Suppressor macrophage (primary cell): ENCODE data around the gene FIBCD1.

Experiments
- DNase-seq, 4 experiments: peaks; one replicate each; pipeline ENCODE4 v3.0.0-alpha.2; 2020 to 2022

Gene FIBCD1

GRCh38 chr9:130893341-130894101, 45.5 kb downstream of the FIBCD1 start:
- DNase-seq, result peak; percentile 86 to 95 (median 92)

- peak in 3 of 4 experiments; percentile 11 to 13 (median 12) for DNase-seq
Measured at GRCh38 chr9:130892477-130893304, 46.4 kb downstream of the FIBCD1 start.

- no peak for DNase-seq
Measured at GRCh38 chr9:130891688-130892476, 47.2 kb downstream of the FIBCD1 start.

- no peak for DNase-seq
Measured at GRCh38 chr9:130890870-130891687, 48.0 kb downstream of the FIBCD1 start.

GRCh38 chr9:130890124-130890523, 48.9 kb downstream of the FIBCD1 start:
- DNase-seq, result no peak

GRCh38 chr9:130888146-130888885, 50.7 kb downstream of the FIBCD1 start:
- DNase-seq, result no peak

GRCh38 chr9:130887494-130888144, 51.4 kb downstream of the FIBCD1 start:
- no peak for DNase-seq

- DNase-seq, result no peak
Measured at GRCh38 chr9:130886981-130887380, 52.1 kb downstream of the FIBCD1 start.

- DNase-seq, result no peak
Measured at GRCh38 chr9:130885484-130886375, 53.3 kb downstream of the FIBCD1 start.

GRCh38 chr9:130884542-130885483, 54.2 kb downstream of the FIBCD1 start:
- no peak for DNase-seq

- no peak for DNase-seq
Measured at GRCh38 chr9:130884111-130884531, 54.9 kb downstream of the FIBCD1 start.

GRCh38 chr9:130883479-130883878, 55.6 kb downstream of the FIBCD1 start:
- DNase-seq, result no peak

GRCh38 chr9:130882696-130883225, 56.3 kb downstream of the FIBCD1 start:
- no peak for DNase-seq

- DNase-seq, result no peak
Measured at GRCh38 chr9:130881516-130881915, 57.5 kb downstream of the FIBCD1 start.

- no peak for DNase-seq
Measured at GRCh38 chr9:130880599-130881220, 58.3 kb downstream of the FIBCD1 start.

- DNase-seq, result no peak
Measured at GRCh38 chr9:130879863-130880411, 59.1 kb downstream of the FIBCD1 start.

- no peak for DNase-seq
Measured at GRCh38 chr9:130878295-130878694, 60.8 kb downstream of the FIBCD1 start.
